ENCODE data around the gene KIRREL3. TPM values are rescaled to one million over a fixed set of nuclear protein-coding genes. Genes with fewer than 3 reads are reported as not detected.

The KIRREL3 gene
- polyA plus RNA-seq, 1 of the 3 experiments (the other 2 are of a cell fraction) = 3.7 TPM

DNA sequence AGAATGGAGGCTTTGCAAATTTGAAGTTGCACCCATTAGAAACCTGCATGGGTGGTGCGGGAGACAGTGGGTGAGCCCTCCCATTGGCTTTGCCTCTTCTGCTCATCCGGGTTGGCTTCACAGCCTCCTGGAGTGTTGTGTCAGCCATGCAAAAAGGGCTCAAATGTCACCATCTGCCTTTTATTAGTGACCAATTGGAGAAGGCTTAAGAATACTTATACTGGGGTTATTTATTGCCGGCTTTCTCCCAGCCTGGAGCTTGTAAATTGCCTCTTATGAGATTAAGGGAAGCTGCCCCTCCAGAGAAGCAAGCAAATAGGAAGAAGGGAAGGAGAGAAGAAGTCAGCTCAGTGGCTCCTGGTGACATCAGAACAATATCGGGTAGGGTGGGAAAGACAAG lies 462.5 kb downstream of the KIRREL3 start:
- Histone ChIP-seq H3K27me3 (ENCODE audit: insufficient read depth) (no peaks in the 10 kb centered on the region), H4K20me1 (ENCODE audit: insufficient read depth) (no peaks in the 10 kb centered on the region), H3K79me2 (ENCODE audit: insufficient read depth) (no peaks in the 10 kb centered on the region), H3F3A (replicated peaks; ENCODE audit: insufficient read depth) (no peaks in the 10 kb centered on the region), H3K4me2 (no peak overlapping the region), H3K9me2 (no peaks in the 10 kb centered on the region), H3K9ac (no peak overlapping the region), H2AFZ (ENCODE audit: low read depth) (no peak overlapping the region), H3K9me3 (no peaks in the 10 kb centered on the region), H3K4me1 (ENCODE audit: control insufficient read depth in 1 of 2, insufficient read depth in 2 of 2, low read depth in 1 of 2, low read length in 1 of 2) (peaks cover 0 to 5% of the 10 kb centered on the region in 2 experiments; a peak in 1 of 4 replicates), H3K4me3 (ENCODE audit: low read depth in 2 of 2, low read length in 1 of 2) (no peak overlapping the region), H3K36me3 (replicated peaks in 1 of 2; ENCODE audit: control insufficient read depth in 1 of 2, insufficient read depth in 2 of 2, low read length in 1 of 2) (no peaks in the 10 kb centered on the region), H3K27ac (ENCODE audit: low read depth in 2 of 2, low read length in 1 of 2) (no peak overlapping the region)
- TF ChIP-seq RFX5 (IDR thresholded peaks at IDR 0.05; ENCODE audit: low read length) (no peak), ELF1 (IDR thresholded peaks at IDR 0.05) (no peak), POLR2AphosphoS5 (IDR thresholded peaks at IDR 0.05; ENCODE audit: low read depth, low read length) (no peak), MEF2A (IDR thresholded peaks at IDR 0.05; ENCODE audit: borderline replicate concordance, low read depth) (no peak), CHD2 (IDR thresholded peaks at IDR 0.05; ENCODE audit: low read length, partially characterized antibody) (no peak), NRF1 (IDR thresholded peaks at IDR 0.05; ENCODE audit: low read depth, low read length) (no peak), YY1 (IDR thresholded peaks at IDR 0.05; ENCODE audit: low read depth) (no peak), SMC3 (IDR thresholded peaks at IDR 0.05; ENCODE audit: low read depth, low read length) (no peak), TCF12 (IDR thresholded peaks at IDR 0.05) (no peak), RAD21 (IDR thresholded peaks at IDR 0.05; ENCODE audit: low read length) (no peak), RCOR1 (IDR thresholded peaks at IDR 0.05; ENCODE audit: low read length) (no peak), NFIC (IDR thresholded peaks at IDR 0.05; ENCODE audit: borderline replicate concordance) (no peak), JUND (IDR thresholded peaks at IDR 0.05) (no peak)
- TF ChIP-seq, protein P1, sequence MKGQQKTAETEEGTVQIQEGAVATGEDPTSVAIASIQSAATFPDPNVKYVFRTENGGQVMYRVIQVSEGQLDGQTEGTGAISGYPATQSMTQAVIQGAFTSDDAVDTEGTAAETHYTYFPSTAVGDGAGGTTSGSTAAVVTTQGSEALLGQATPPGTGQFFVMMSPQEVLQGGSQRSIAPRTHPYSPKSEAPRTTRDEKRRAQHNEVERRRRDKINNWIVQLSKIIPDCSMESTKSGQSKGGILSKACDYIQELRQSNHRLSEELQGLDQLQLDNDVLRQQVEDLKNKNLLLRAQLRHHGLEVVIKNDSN (IDR thresholded peaks at IDR 0.05; ENCODE audit: borderline replicate concordance, low read depth) = no peak
- TF ChIP-seq, protein P2, sequence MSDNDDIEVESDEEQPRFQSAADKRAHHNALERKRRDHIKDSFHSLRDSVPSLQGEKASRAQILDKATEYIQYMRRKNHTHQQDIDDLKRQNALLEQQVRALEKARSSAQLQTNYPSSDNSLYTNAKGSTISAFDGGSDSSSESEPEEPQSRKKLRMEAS (IDR thresholded peaks at IDR 0.05; ENCODE audit: low read depth) = no peak
- TF ChIP-seq, protein P3, sequence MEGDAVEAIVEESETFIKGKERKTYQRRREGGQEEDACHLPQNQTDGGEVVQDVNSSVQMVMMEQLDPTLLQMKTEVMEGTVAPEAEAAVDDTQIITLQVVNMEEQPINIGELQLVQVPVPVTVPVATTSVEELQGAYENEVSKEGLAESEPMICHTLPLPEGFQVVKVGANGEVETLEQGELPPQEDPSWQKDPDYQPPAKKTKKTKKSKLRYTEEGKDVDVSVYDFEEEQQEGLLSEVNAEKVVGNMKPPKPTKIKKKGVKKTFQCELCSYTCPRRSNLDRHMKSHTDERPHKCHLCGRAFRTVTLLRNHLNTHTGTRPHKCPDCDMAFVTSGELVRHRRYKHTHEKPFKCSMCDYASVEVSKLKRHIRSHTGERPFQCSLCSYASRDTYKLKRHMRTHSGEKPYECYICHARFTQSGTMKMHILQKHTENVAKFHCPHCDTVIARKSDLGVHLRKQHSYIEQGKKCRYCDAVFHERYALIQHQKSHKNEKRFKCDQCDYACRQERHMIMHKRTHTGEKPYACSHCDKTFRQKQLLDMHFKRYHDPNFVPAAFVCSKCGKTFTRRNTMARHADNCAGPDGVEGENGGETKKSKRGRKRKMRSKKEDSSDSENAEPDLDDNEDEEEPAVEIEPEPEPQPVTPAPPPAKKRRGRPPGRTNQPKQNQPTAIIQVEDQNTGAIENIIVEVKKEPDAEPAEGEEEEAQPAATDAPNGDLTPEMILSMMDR (IDR thresholded peaks at IDR 0.05) = no peak
- TF ChIP-seq, protein P4, sequence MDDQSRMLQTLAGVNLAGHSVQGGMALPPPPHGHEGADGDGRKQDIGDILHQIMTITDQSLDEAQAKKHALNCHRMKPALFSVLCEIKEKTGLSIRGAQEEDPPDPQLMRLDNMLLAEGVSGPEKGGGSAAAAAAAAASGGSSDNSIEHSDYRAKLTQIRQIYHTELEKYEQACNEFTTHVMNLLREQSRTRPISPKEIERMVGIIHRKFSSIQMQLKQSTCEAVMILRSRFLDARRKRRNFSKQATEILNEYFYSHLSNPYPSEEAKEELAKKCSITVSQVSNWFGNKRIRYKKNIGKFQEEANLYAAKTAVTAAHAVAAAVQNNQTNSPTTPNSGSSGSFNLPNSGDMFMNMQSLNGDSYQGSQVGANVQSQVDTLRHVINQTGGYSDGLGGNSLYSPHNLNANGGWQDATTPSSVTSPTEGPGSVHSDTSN (IDR thresholded peaks at IDR 0.05) = no peak
- TF ChIP-seq, protein P5, sequence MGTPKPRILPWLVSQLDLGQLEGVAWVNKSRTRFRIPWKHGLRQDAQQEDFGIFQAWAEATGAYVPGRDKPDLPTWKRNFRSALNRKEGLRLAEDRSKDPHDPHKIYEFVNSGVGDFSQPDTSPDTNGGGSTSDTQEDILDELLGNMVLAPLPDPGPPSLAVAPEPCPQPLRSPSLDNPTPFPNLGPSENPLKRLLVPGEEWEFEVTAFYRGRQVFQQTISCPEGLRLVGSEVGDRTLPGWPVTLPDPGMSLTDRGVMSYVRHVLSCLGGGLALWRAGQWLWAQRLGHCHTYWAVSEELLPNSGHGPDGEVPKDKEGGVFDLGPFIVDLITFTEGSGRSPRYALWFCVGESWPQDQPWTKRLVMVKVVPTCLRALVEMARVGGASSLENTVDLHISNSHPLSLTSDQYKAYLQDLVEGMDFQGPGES (IDR thresholded peaks at IDR 0.05; ENCODE audit: low read depth, low read length) = no peak
- 79% methylated on average over 4 of the region's 4 CpGs for WGBS (ENCODE audit: low lambda C conversion rate)
- ChIA-PET CTCF (interaction anchor here (0.6 to 2.2 kb wide), 3 partner anchors 13 to 344 kb away, joined by 3 to 9 read pairs (median 4); no protein-coding TSS in a partner anchor), POLR2A (no interaction called here)
- no peak for DNase-seq

Measured in SK-N-SH (cell line).